ENCODE results near the gene ME1.

The ME1 gene

GRCh38 chr6:83218646-83219045 is 212.2 kb downstream of the ME1 start:
- no peak overlapping the region for H3K4me3 ChIP-seq (ENCODE audit: low read depth, low read length)
- TF ChIP-seq CTCF (IDR thresholded peaks at IDR 0.05; ENCODE audit: low read depth, low read length, missing control alignments) = no peak
- no peak for DNase-seq (ENCODE audit: low read depth)

- no peak for DNase-seq (ENCODE audit: low read depth)
- no peak for TF ChIP-seq CTCF (IDR thresholded peaks at IDR 0.05; ENCODE audit: low read depth, low read length, missing control alignments)
- no peak overlapping the region for H3K4me3 ChIP-seq (ENCODE audit: low read depth, low read length)
Measured at GRCh38 chr6:83216806-83217205, 214.0 kb downstream of the ME1 start.

DNA sequence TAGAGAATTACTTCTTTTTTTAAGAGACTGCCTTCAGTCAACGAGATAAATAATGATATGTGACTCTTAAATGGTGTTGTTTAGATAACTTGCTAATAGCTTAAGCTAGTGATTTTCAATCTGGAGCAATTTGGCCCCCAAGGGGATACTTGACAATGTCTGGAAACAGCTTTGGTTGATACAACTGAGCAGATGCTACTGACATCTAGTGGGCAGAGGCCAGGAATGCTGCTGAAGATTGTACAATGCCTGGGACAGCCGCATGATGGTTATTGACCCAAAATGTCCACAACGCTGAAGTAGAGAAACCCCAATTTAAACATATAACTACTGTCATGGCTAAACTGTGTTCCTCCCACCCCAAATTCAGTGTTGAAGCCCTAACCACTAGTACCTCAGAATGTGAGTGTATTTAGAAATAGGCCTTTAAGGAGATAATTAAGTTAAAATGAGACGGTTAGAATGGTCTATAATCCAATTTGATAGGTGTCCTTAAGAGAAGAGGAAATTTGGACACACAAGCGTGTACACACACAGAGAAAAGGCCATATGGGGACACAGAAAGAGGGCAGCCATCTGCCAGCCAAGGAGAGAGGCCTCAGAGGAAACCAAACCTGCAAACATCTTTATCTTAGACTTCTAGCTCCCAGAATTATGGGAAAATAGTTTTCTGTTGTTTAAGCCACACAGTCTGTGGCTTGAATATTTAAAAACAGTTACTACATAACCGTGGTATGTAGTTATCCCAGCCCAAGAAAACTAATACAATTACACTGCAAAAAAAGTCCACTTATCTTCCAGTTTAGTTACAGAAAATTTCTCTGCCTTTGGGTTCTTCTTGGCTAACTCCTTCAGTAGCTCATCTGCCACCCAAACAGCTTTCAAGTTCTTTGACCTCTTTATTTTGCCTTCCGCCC is 215.5 kb downstream of the ME1 start:
- peak; percentile 53 for DNase-seq (ENCODE audit: low read depth)
- peak; percentile 82 for TF ChIP-seq CTCF (IDR thresholded peaks at IDR 0.05; ENCODE audit: low read depth, low read length, missing control alignments)

GRCh38 chr6:83202031-83202430 is 228.8 kb downstream of the ME1 start:
- H3K4me3 ChIP-seq (ENCODE audit: low read depth, low read length) = no peak overlapping the region
- no peak for DNase-seq (ENCODE audit: low read depth)
- TF ChIP-seq CTCF (IDR thresholded peaks at IDR 0.05; ENCODE audit: low read depth, low read length, missing control alignments) = no peak

More for the DNA sequence above, 215.5 kb downstream of the ME1 start:
- no peak overlapping the region for H3K4me3 ChIP-seq (ENCODE audit: low read depth, low read length)

DNA sequence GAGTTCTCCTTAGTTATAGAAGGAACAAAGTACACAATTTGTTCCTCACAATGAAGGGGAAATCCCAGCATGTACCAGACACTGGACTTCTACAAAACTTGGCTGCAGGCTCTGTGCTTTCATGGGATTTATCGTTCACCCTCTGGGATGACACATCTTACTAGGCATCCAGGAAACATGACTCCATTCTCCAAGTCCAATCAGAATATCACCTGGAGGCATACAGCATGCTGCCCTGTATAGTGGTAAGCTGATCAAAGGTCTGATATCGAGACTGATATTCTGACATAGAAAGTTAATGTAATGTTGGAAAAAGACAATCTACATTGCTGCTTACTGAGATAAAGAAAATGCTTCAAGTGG is 231.0 kb downstream of the ME1 start:
- DNase-seq (ENCODE audit: low read depth) = no peak
- TF ChIP-seq CTCF (IDR thresholded peaks at IDR 0.05; ENCODE audit: low read depth, low read length, missing control alignments) = no peak
- no peak overlapping the region for H3K4me3 ChIP-seq (ENCODE audit: low read depth, low read length)

GRCh38 chr6:83199173-83199862 is 231.5 kb downstream of the ME1 start:
- no peak overlapping the region for H3K4me3 ChIP-seq (ENCODE audit: low read depth, low read length)
- TF ChIP-seq CTCF (IDR thresholded peaks at IDR 0.05; ENCODE audit: low read depth, low read length, missing control alignments) = no peak
- no peak for DNase-seq (ENCODE audit: low read depth)

Data from GM12864 (cell line).